ENCODE measurements around the gene TBCD.

TBCD gene

GRCh38 chr17:82799591-82799990, 47.7 kb downstream of the TBCD start:
- CTCF ChIA-PET: interaction anchor here (1.2 kb wide), 1 partner anchor 24 kb away, joined by 3 read pairs; no protein-coding TSS in a partner anchor
- Histone ChIP-seq H3K27ac (ENCODE audit: extremely low read depth, low read depth, low read length) (no peak overlapping the region), H3K4me1 (ENCODE audit: control insufficient read depth, insufficient read depth, low read length) (no peaks in the 10 kb centered on the region), H3K4me3 (ENCODE audit: low read depth, low read length) (no peak overlapping the region), H3K36me3 (ENCODE audit: control insufficient read depth in 2 of 2, insufficient read depth in 1 of 2, low read length in 2 of 2) (peaks cover 10 to 35% of the 10 kb centered on the region in 2 experiments; a peak in 2 of 3 replicates), H3K9me3 (ENCODE audit: control insufficient read depth, insufficient read depth, low read depth, low read length) (no peaks in the 10 kb centered on the region)
- TF ChIP-seq CTCF (tag by site-specific recombination; IDR thresholded peaks at IDR 0.05): no peak
- no peak for TF ChIP-seq ZSCAN4 (tag by site-specific recombination; IDR thresholded peaks at IDR 0.05)
- no peak for TF ChIP-seq ZNF16 (tag by site-specific recombination; IDR thresholded peaks at IDR 0.05; ENCODE audit: low read depth)
- TF ChIP-seq, protein P1, sequence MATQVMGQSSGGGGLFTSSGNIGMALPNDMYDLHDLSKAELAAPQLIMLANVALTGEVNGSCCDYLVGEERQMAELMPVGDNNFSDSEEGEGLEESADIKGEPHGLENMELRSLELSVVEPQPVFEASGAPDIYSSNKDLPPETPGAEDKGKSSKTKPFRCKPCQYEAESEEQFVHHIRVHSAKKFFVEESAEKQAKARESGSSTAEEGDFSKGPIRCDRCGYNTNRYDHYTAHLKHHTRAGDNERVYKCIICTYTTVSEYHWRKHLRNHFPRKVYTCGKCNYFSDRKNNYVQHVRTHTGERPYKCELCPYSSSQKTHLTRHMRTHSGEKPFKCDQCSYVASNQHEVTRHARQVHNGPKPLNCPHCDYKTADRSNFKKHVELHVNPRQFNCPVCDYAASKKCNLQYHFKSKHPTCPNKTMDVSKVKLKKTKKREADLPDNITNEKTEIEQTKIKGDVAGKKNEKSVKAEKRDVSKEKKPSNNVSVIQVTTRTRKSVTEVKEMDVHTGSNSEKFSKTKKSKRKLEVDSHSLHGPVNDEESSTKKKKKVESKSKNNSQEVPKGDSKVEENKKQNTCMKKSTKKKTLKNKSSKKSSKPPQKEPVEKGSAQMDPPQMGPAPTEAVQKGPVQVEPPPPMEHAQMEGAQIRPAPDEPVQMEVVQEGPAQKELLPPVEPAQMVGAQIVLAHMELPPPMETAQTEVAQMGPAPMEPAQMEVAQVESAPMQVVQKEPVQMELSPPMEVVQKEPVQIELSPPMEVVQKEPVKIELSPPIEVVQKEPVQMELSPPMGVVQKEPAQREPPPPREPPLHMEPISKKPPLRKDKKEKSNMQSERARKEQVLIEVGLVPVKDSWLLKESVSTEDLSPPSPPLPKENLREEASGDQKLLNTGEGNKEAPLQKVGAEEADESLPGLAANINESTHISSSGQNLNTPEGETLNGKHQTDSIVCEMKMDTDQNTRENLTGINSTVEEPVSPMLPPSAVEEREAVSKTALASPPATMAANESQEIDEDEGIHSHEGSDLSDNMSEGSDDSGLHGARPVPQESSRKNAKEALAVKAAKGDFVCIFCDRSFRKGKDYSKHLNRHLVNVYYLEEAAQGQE (tag by site-specific recombination; IDR thresholded peaks at IDR 0.05): no peak
- peak; percentile 33; the same call in 1 of the 2 replicates for TF ChIP-seq KLF1 (tag by site-specific recombination; IDR thresholded peaks at IDR 0.05)
- no peak for TF ChIP-seq ZNF146 (tag by site-specific recombination; IDR thresholded peaks at IDR 0.05)
- POLR2A ChIA-PET: no interaction called here

DNA sequence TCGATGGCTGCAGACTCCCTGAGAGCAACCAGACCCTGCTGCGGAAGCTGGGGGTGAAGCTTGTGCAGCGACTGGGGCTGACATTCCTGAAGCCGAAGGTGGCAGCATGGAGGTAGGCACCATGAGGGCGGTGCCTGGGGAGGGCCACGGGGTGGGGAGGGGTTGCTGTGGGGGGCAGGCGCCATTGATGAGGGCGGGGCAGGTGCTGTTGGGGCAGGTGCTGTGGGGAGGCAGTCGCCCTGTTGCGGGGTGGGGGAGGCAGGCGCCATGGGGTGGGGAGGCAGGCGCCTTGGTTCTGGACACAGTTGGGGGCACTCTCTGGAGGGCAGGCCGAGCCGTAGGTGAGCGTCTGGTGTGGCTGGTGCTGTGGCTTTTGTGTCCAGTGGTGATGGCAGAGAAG, 49.0 kb downstream of the TBCD start:
- CTCF ChIA-PET: interaction anchor here (0.6 kb wide), 1 partner anchor 18 kb away, joined by 3 read pairs; no protein-coding TSS in a partner anchor

More for the DNA sequence above, 49.0 kb downstream of the TBCD start:
- H3K9me3 ChIP-seq (ENCODE audit: control insufficient read depth, insufficient read depth, low read depth, low read length): no peaks in the 10 kb centered on the region
- no peak overlapping the region for H3K27ac ChIP-seq (ENCODE audit: extremely low read depth, low read depth, low read length)
- H3K4me3 ChIP-seq (ENCODE audit: low read depth, low read length): no peak overlapping the region
- POLR2A ChIA-PET: no interaction called here
- TF ChIP-seq ZNF830 (tag by site-specific recombination; IDR thresholded peaks at IDR 0.05; ENCODE audit: low read depth): no peak
- no peak for TF ChIP-seq SP3 (tag by site-specific recombination; IDR thresholded peaks at IDR 0.05)
- TF ChIP-seq, protein P2, sequence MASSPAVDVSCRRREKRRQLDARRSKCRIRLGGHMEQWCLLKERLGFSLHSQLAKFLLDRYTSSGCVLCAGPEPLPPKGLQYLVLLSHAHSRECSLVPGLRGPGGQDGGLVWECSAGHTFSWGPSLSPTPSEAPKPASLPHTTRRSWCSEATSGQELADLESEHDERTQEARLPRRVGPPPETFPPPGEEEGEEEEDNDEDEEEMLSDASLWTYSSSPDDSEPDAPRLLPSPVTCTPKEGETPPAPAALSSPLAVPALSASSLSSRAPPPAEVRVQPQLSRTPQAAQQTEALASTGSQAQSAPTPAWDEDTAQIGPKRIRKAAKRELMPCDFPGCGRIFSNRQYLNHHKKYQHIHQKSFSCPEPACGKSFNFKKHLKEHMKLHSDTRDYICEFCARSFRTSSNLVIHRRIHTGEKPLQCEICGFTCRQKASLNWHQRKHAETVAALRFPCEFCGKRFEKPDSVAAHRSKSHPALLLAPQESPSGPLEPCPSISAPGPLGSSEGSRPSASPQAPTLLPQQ (tag by site-specific recombination; IDR thresholded peaks at IDR 0.05): no peak
- TF ChIP-seq ZBTB48 (tag by site-specific recombination; IDR thresholded peaks at IDR 0.05): no peak
- no peak for TF ChIP-seq ZNF544 (tag by site-specific recombination; IDR thresholded peaks at IDR 0.05)
- no peak for TF ChIP-seq ZSCAN5A (tag by site-specific recombination; IDR thresholded peaks at IDR 0.05)
- TF ChIP-seq PATZ1 (tag by site-specific recombination; IDR thresholded peaks at IDR 0.05): no peak
- no peaks in the 10 kb centered on the region for H3K4me1 ChIP-seq (ENCODE audit: control insufficient read depth, insufficient read depth, low read length)
- peaks cover 10 to 32% of the 10 kb centered on the region in 2 experiments; a peak in 2 of 3 replicates for H3K36me3 ChIP-seq (ENCODE audit: control insufficient read depth in 2 of 2, insufficient read depth in 1 of 2, low read length in 2 of 2)

All from HEK293 (cell line).